Tibial artery (tissue), 4 donors: Measurements from ENCODE around the gene ANGEL1.

ENCODE experiments used
- DNase-seq, 2 donors: peaks; one replicate each; pipeline ENCODE4 v3.0.0-alpha.2; 2019
- H3K27ac ChIP-seq, 2 donors: fragments of 200-600 bp; sonication (generic) in 1 of 2; 1 replicate in 1 of 2; 2 replicates in 1 of 2; pipeline ENCODE4 v1.5.1; 2018 to 2019; ENCODE audit warnings: mild to moderate bottlenecking in 1 of 2
- H3K27me3 ChIP-seq, 2 donors: fragments of 200-600 bp; sonication (generic) in 1 of 2; one replicate each; pipeline versions ENCODE4 v1.5.1 to v1.6.0; 2016 to 2019
- H3K36me3 ChIP-seq, 3 donors: fragments of 200-600 bp; sonication (generic) in 2 of 3; one replicate each; pipeline ENCODE4 v1.5.1; 2016 to 2019; ENCODE audit warnings: mild to moderate bottlenecking in 2 of 3
- H3K4me1 ChIP-seq, 4 donors: fragments of 200-600 bp; sonication (generic) in 2 of 4; 1 replicate in 3 of 4; 2 replicates in 1 of 4; pipeline ENCODE4 v1.5.1; 2016 to 2019
- H3K4me3 ChIP-seq, 2 donors: fragments of 200-600 bp; sonication (generic) in 1 of 2; 1 replicate in 1 of 2; 2 replicates in 1 of 2; pipeline ENCODE4 v1.5.1; 2018 to 2019; ENCODE audit warnings: mild to moderate bottlenecking in 2 of 2
- H3K9me3 ChIP-seq, 3 donors: fragments of 200-600 bp; sonication (generic) in 1 of 3; one replicate each; pipeline ENCODE4 v1.5.1; 2016 to 2019
- intact Hi-C: fragments of 100-400 bp; cut with DNase I; formaldehyde crosslinking; loops from one replicate; pipeline ENCODE4 v1.15.0; 2023; ENCODE audit warnings: low total_unique reads
- TF ChIP-seq, protein P1 (sequence below), 2 experiments: fragments of 200-600 bp in 1 of 2; fragments of 450-650 bp in 1 of 2; IDR thresholded peaks; one replicate each; pipeline ENCODE4 v1.5.1; 2017 to 2019; ENCODE audit warnings: antibody characterized with exemption in 2 of 2, mild to moderate bottlenecking in 1 of 2, moderate library complexity in 1 of 2

Gene ANGEL1

DNA sequence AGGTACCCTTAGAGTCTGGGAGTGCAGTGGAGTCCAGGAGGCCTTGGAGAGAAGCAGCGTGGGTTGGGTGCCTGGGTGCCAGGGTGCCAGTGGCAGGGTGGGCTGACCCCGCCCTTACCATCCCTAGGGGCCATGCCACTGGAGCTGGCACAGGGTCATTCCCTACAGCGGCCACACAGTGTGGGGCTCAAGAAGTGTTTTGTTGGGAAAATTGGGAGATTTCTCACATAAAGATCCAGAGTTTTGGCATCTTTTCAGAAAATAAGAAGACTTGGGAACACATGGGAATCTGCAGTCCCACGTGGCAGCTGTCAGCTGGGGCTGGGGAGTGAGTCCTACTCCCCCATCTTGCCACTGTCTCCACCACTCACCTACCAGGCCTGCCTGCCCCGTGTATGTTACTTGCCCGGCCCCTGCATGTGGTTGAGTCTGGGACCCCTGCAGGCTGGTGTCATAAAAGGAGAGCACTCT, 47.2 kb downstream of the ANGEL1 start:
- Histone ChIP-seq H3K4me3 (no peak overlapping the region), H3K9me3 (no peaks in the 10 kb centered on the region), H3K27ac (peak overlapping the region; percentile 82 to 87), H3K27me3 (no peaks in the 10 kb centered on the region), H3K4me1 (peaks cover 0 to 78% (median 57%) of the 10 kb centered on the region in 4 donors), H3K36me3 (no peaks in the 10 kb centered on the region)
- DNase-seq, result peak in 1 of 2 donors; percentile 62
- TF ChIP-seq, protein P1, sequence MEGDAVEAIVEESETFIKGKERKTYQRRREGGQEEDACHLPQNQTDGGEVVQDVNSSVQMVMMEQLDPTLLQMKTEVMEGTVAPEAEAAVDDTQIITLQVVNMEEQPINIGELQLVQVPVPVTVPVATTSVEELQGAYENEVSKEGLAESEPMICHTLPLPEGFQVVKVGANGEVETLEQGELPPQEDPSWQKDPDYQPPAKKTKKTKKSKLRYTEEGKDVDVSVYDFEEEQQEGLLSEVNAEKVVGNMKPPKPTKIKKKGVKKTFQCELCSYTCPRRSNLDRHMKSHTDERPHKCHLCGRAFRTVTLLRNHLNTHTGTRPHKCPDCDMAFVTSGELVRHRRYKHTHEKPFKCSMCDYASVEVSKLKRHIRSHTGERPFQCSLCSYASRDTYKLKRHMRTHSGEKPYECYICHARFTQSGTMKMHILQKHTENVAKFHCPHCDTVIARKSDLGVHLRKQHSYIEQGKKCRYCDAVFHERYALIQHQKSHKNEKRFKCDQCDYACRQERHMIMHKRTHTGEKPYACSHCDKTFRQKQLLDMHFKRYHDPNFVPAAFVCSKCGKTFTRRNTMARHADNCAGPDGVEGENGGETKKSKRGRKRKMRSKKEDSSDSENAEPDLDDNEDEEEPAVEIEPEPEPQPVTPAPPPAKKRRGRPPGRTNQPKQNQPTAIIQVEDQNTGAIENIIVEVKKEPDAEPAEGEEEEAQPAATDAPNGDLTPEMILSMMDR (IDR thresholded peaks at IDR 0.05), result no peak
- intact Hi-C loops, result no loop called here

DNA sequence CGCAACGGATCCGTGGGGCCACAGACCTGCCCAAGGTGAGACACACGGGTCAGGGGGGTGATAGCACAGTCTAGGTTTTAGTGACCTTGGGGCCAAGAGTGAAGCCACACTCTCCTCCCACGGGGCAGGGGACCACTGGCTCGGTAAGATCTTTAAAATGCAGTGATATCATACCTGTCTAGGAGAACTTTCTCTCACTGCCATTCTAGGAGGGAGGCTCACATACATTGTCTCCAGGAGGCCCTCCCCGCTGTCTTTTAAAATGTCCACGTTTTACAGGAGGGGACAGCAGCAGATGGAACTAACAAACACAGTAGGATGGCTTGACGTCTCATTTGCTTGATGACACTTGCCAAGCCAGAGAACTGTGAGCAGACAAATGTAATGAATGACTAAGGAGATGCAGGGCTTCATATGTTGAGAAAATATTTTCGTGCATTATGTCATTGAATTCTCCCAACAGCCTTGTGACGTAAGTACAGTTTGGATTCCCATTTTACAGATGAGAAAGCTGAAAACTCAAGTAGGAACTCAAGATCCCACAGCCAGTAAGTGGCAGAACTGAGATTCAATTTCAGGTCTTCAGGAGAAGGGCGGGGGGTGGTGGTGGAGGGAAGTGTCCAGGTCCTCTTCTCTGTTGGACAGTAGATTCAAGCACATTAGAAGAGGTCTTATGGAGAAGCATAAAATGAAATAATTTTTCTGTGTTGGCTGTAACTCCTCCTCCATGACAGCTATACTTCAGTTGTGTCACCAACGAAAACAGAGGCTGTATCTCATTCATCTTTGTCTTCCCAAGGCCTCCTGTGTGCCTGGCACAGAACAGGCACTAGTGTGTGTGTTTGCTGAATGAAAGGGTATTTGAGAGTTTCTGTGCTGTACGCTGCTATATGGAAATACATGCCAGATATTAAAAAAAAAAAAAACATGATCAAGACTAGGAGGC, 49.3 kb downstream of the ANGEL1 start:
- H3K9me3 ChIP-seq, result no peaks in the 10 kb centered on the region
- H3K4me3 ChIP-seq, result peak overlapping the region; percentile 75 to 99
- H3K36me3 ChIP-seq, result no peaks in the 10 kb centered on the region
- intact Hi-C loops, result no loop called here
- TF ChIP-seq, protein P1 (IDR thresholded peaks at IDR 0.05), result no peak
- H3K27me3 ChIP-seq, result no peaks in the 10 kb centered on the region
- H3K4me1 ChIP-seq, result peaks cover 0 to 56% (median 38%) of the 10 kb centered on the region in 4 donors
- DNase-seq, result peak in 1 of 2 donors; percentile 7
- H3K27ac ChIP-seq, result peak overlapping the region; percentile 82 to 87

DNA sequence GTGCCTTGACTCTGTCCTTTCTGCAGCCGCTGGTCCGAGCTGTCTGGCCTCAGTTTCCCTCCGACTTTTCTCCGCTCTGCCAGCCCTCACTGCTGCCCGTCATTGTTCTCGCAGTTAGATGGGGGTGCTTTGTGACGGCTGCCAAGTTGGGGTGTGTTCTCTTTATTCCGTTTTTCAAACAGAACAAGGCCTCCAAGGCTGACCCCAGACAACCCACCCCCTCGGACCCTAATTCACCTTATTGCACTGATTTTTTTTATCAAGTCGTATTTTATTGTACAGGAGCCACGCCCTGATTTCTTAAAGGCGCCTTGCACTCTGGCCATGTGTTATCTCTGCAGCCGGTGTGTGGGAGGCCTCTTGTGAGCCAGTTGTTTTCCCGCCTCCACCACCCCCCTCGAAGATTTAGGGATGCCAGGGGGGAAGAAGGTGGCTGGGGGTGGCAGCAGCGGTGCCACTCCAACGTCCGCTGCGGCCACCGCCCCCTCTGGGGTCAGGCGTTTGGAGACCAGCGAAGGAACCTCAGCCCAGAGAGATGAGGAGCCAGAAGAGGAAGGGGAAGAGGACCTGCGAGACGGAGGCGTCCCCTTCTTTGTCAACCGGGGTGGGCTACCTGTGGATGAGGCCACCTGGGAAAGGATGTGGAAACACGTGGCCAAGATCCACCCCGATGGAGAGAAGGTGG, 50.1 kb downstream of the ANGEL1 start:
- peak overlapping the region; percentile 82 to 87 for H3K27ac ChIP-seq
- TF ChIP-seq, protein P1 (IDR thresholded peaks at IDR 0.05), result no peak
- H3K4me1 ChIP-seq, result peaks cover 0 to 48% (median 30%) of the 10 kb centered on the region in 4 donors
- no peaks in the 10 kb centered on the region for H3K9me3 ChIP-seq
- no peaks in the 10 kb centered on the region for H3K27me3 ChIP-seq
- intact Hi-C loops, result no loop called here
- no peaks in the 10 kb centered on the region for H3K36me3 ChIP-seq
- peak; percentile 30 to 65 for DNase-seq
- peak overlapping the region; percentile 75 to 99 for H3K4me3 ChIP-seq

DNA sequence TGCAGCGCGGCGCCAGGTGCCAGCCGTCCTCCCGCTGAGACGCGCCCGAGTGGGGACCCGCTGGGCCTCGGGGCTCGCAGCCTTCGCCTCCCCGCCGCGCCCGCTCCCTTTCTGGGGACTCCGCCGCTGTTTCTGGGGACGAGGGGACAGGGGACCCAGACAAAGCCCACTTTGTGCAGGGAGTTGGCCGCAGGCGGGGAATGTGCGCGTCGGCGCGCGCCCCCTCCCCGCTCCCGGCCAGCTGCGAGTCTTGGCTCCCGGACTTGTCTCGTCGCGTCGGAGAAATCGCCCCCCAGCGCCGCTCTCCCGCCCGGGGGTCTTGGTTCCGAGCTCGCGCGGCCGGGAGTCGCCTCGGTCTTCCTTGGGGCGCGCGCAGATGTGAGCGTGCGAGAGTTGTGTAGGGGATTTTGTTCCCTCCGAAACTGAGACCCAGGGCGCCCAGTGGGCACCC, 50.7 kb downstream of the ANGEL1 start:
- TF ChIP-seq, protein P1 (IDR thresholded peaks at IDR 0.05), result no peak
- DNase-seq, result no peak
- Histone ChIP-seq H3K27me3 (no peaks in the 10 kb centered on the region), H3K27ac (peak overlapping the region; percentile 82 to 87), H3K4me1 (peaks cover 0 to 44% (median 27%) of the 10 kb centered on the region in 4 donors), H3K36me3 (no peaks in the 10 kb centered on the region), H3K9me3 (no peaks in the 10 kb centered on the region), H3K4me3 (peak overlapping the region; percentile 75 to 99)
- intact Hi-C loops, result loop anchor here (2.0 kb wide), 1 partner anchor 23 kb away; no protein-coding TSS in a partner anchor

DNA sequence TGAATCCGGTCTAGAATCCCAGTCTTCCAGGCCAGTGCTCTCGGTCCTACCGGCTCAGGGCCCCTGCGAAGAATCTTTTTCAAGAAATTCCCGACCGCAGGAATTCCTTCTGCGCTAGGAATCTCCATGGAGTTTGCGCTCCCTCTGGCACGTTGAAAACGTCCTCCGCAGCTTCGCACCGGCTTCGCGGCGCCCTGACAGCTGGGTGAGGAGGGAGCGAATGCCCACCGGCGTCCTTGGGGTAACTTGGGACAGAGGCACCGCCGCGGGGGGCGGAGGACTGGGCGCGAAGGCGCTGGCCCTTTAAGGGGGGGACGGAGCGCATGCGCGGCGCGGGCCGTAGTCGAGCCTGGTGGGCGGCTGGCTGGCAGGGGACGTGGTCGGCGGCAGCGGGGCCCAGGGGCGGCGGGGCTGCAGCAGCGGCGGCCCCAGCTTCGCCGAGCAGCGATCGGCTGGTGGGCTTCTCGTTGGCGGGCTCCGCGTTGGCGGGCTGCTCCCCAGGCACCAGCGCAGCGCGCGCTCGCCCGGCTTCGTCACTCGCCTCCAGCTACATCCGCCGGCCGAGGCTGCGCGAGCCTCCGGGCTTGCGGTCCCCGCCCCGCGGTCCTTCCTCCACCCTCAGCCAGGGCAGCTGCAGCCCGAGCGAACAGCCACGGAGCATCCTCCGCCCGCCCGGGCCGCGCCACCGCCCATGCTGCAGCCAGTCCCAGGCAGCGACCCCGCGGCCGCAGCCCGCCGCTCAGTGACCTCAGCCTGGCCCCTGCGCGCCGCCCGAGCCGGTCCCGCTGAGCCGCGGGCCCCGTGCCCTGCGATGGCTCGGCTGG, 51.3 kb downstream of the ANGEL1 start, which contains the start of gene VASH1:
TSS of gene VASH1 (plus strand) at position 333 of the 824 bp plus-strand sequence. CDS start 1,354 bp downstream, outside the sequence.
- H3K36me3 ChIP-seq, result no peaks in the 10 kb centered on the region
- intact Hi-C loops, result loop anchor here (2.0 kb wide), 1 partner anchor 23 kb away; no protein-coding TSS in a partner anchor
- peak; percentile 65 to 82 for DNase-seq
- H3K4me3 ChIP-seq, result peak within 1 kb of the TSS; percentile 75 to 99
- TF ChIP-seq, protein P1 (IDR thresholded peaks at IDR 0.05), result no peak
- peaks cover 0 to 44% (median 25%) of the 10 kb centered on the region in 4 donors for H3K4me1 ChIP-seq
- no peaks in the 10 kb centered on the region for H3K27me3 ChIP-seq
- no peaks in the 10 kb centered on the region for H3K9me3 ChIP-seq
- H3K27ac ChIP-seq, result peak within 1 kb of the TSS; percentile 82 to 87
